Activated CD4-positive, CD25-positive, alpha-beta regulatory T cell (primary cell): Measurements from ENCODE around the gene ANKH.

Source experiments
- DNase-seq, 4 experiments: peaks; one replicate each; lab custom pipeline; 2025; lab: John Stamatoyannopoulos, UW

Gene ANKH

GRCh38 chr5:14790220-14790619 lies 81.4 kb downstream of the ANKH start:
- DNase-seq = no peak

GRCh38 chr5:14787801-14788579 lies 83.6 kb downstream of the ANKH start:
- no peak for DNase-seq

- no peak for DNase-seq
These were observed 87.9 kb downstream of the ANKH start for GRCh38 chr5:14783691-14784090.

GRCh38 chr5:14782591-14782990 lies 89.0 kb downstream of the ANKH start:
- DNase-seq = no peak

GRCh38 chr5:14781106-14781505 lies 90.5 kb downstream of the ANKH start:
- no peak for DNase-seq

GRCh38 chr5:14779975-14780374 lies 91.6 kb downstream of the ANKH start:
- DNase-seq = no peak

- no peak for DNase-seq
These were observed 92.8 kb downstream of the ANKH start for GRCh38 chr5:14778792-14779070.

- DNase-seq = no peak
These were observed 93.4 kb downstream of the ANKH start for GRCh38 chr5:14777932-14778791.

GRCh38 chr5:14777187-14777586 lies 94.4 kb downstream of the ANKH start:
- no peak for DNase-seq

- DNase-seq = no peak
These were observed 95.0 kb downstream of the ANKH start for GRCh38 chr5:14776602-14777001.

- no peak for DNase-seq
These were observed 95.7 kb downstream of the ANKH start for GRCh38 chr5:14775857-14776256.

GRCh38 chr5:14773588-14773987 lies 98.0 kb downstream of the ANKH start:
- DNase-seq = no peak

GRCh38 chr5:14771972-14772371 lies 99.6 kb downstream of the ANKH start:
- no peak for DNase-seq

- DNase-seq = no peak
These were observed 100.4 kb downstream of the ANKH start for GRCh38 chr5:14771189-14771588.

GRCh38 chr5:14768508-14769365 lies 102.8 kb downstream of the ANKH start:
- no peak for DNase-seq

- DNase-seq = no peak
These were observed 103.7 kb downstream of the ANKH start for GRCh38 chr5:14767735-14768507.

- DNase-seq = no peak
These were observed 104.5 kb downstream of the ANKH start for GRCh38 chr5:14767053-14767452.

GRCh38 chr5:14766584-14766983 lies 105.0 kb downstream of the ANKH start:
- DNase-seq = no peak

GRCh38 chr5:14765587-14765986 lies 106.0 kb downstream of the ANKH start:
- no peak for DNase-seq

GRCh38 chr5:14762549-14763216 lies 108.9 kb downstream of the ANKH start:
- no peak for DNase-seq

- DNase-seq = no peak
These were observed 111.0 kb downstream of the ANKH start for GRCh38 chr5:14760548-14761002.
